HT-29 (cell line): Measurements from ENCODE around the gene SLIT3. TPM values are rescaled to one million over a fixed set of nuclear protein-coding genes. Genes with fewer than 3 reads are reported as not detected.

ENCODE experiments used
- DNase-seq: peaks from one replicate; pipeline ENCODE4 v3.0.0-alpha.2; 2015; ENCODE audit warnings: low spot score
- total RNA-seq: library from RNA; depleted of rRNA; stranded (reverse); fragments of >200 nt; shearing (Covaris generic); gene quantifications from 2 replicates; pipeline ENCODE4 v1.2.3, GENCODE V29; 2014

The SLIT3 gene
- total RNA-seq, 1 experiment from 2014 or later: not detected

GRCh38 chr5:168710706-168711105 lies 590.2 kb downstream of the SLIT3 start:
- DNase-seq: no peak

DNA sequence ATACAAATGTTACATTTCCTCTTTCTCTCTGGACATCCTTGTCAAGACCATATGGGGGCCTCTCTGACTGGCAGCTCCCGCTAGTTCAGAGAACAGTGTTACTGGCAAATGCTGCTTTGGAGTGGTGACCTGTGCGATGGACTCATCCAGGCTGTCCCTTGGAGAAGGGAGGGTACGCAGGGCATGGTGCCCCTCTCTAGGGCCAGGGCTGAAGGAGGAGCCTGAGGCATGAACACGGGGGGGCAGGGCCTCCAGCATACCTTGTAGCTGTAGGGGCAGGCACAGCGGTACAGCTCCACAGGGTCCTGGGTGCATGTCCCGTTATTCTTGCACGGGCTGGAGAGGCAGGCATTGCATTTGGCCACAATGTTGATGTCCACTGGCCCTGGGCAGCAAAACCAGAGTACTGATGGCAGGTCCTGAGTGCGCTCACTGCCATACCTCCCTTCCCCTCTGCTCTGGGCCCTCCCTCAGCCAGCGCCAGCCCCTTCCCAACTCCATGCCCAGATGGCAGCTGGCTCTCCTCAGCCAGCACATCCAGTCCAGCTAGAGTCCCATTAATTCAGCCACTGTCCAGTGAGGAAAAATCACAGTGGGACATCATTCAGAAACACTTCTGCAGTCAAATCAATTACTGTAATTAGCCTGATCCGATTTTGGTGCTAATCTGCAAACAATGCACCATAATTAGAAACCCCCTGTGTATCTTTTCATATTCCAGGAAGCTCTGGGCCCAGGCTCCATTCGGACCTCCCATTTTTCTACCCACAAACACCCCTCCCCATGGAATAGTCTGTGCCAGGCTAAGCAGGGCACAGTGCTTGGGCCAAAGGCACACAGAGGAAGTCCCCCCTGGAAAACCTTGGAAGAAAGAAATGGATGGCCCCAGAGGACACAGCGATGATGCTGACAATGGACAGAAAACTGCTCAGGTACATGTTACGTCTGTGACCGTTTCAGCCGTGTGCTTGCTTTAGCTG lies 592.9 kb downstream of the SLIT3 start:
- no peak for DNase-seq

- peak; percentile 55 for DNase-seq
Measured at GRCh38 chr5:168706655-168707069, 594.3 kb downstream of the SLIT3 start.

- no peak for DNase-seq
Measured at GRCh38 chr5:168705321-168705720, 595.6 kb downstream of the SLIT3 start.

GRCh38 chr5:168702511-168702910 lies 598.4 kb downstream of the SLIT3 start:
- DNase-seq: no peak

GRCh38 chr5:168701641-168702040 lies 599.3 kb downstream of the SLIT3 start:
- DNase-seq: no peak

- DNase-seq: no peak
Measured at GRCh38 chr5:168699002-168699401, 601.9 kb downstream of the SLIT3 start.

DNA sequence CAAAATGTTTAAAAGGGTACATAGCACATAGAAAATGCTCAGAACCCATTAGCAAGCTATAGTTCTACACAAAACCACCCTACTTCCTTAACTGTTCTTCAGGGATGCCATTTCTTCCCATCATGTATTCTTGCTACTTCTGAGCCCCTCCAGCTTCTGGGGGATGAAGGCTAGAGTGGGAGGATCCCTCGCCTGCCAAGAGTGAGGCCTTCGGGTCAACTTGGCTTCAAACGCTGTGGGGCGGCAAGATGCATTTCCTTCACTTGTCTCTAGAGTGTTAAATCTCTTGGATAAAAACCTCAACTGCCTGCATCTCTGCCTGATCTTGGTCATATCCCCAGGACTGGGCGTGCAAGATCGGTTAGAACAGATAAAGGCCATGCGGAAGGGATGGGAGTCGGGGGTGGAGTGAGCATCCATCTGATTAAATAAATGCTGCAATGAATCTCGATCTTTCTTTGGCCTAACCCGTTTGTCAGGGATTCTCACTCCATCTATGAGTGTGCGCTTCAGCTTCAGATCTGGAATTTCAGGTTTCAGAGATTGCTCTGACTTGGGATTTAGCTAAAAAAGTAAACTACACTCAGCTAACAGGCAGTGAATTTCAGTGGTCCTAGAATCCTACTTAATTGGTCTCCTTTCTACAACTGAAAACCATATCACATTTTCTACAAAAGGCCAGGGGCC lies 603.8 kb downstream of the SLIT3 start:
- no peak for DNase-seq

DNA sequence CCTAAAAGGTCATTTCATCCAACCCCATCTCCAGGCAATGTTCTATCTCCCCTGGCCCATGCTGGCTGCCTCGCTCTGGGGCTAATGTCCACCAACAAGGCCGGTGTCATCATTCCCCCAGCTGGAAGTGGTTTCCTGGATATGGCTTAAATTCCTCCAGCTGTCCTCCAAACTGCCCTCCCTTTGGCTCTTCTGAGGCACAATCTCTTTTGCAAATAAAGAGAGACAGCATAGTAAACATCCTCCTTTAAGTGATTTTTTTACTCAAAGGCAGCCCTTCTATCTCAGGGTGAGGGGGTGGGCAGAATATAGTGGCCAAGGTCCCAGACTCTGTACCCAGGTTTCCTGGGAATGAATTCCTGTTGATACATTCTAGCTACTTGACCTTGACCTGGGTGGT lies 604.3 kb downstream of the SLIT3 start:
- DNase-seq: no peak

GRCh38 chr5:168695301-168695835 lies 605.6 kb downstream of the SLIT3 start:
- no peak for DNase-seq

DNA sequence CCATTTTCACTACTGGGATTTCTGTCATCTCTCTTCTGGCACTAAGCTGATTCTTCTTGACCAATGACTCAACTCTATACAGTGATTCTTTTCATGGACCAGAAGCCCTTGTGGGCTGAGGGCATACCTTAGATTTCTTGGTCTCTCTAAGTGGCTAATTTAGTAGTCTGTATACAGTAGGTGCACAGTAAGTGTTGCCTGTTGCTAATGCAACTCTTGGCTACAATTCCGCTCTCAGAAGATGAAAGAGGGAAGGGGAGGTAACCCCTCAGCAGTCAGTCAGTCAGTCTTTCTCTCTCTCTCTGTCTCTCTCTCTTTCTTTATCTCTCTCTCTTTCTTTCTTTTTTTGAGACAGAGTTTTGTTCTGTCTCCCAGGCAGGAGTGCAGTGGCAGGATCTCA lies 606.6 kb downstream of the SLIT3 start:
- DNase-seq: no peak

- no peak for DNase-seq
Measured at GRCh38 chr5:168693883-168694282, 607.1 kb downstream of the SLIT3 start.

DNA sequence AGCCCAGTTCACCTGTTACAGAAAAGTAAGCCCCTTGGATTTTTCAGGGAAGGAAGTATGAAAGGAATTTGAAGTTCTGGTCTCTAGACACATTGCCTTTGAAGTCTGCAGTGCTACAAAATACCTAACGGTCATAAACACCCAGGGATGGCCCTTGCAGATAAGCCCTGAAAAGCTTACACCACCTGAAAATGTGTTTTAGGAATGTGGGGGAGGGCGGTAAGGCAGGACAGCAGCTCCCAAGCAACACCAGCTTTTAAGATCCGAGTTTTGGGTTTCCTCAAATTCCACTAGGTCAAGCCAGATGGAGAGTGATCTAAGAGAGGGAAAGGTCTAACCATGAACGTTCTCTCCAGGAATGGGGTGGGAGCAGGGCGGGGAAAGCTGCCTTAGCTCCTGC lies 607.6 kb downstream of the SLIT3 start:
- DNase-seq: peak; percentile 25

- no peak for DNase-seq
Measured at GRCh38 chr5:168691891-168692290, 609.0 kb downstream of the SLIT3 start.

- no peak for DNase-seq
Measured at GRCh38 chr5:168689260-168689659, 611.7 kb downstream of the SLIT3 start.

GRCh38 chr5:168686837-168687236 lies 614.1 kb downstream of the SLIT3 start:
- DNase-seq: no peak

DNA sequence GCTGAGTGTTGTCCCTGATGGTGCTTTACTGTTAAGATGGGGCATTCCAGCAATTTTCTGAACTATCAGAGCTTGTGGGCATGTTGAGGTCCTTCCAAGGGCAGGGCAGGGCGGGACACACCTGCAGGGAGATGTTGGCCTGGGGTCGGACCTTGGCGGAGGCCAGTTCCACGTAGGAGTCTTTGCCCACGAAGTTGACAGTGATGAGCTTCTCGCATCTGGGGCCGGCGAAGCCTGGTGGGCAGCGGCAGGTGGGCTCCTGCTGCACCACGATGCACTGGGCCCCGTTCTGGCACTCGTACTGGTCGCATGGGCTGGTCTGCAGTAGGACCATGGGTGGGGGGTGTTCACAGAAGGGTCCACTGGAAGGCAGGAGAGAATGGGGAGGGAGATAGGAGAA lies 615.4 kb downstream of the SLIT3 start:
- DNase-seq: no peak

DNA sequence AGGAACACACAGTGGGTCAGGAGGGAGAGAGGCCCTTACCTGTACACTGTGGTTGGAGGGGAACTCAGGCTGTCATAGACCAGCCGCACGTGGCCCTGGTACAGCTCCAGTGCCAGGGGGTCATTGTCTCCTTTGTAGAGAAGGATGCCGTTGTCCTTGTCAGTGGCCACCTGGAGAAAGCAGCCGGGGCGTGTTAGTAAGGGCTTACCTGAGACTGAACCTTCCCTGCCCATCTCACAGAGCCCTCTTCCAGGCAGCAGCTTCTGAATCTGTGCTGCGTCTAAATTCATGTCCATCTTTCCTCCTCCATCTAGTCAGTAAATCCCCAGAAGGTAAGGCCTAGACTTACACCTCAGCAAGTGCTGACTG lies 617.0 kb downstream of the SLIT3 start:
- DNase-seq: no peak

GRCh38 chr5:168683247-168683926 lies 617.6 kb downstream of the SLIT3 start:
- no peak for DNase-seq

DNA sequence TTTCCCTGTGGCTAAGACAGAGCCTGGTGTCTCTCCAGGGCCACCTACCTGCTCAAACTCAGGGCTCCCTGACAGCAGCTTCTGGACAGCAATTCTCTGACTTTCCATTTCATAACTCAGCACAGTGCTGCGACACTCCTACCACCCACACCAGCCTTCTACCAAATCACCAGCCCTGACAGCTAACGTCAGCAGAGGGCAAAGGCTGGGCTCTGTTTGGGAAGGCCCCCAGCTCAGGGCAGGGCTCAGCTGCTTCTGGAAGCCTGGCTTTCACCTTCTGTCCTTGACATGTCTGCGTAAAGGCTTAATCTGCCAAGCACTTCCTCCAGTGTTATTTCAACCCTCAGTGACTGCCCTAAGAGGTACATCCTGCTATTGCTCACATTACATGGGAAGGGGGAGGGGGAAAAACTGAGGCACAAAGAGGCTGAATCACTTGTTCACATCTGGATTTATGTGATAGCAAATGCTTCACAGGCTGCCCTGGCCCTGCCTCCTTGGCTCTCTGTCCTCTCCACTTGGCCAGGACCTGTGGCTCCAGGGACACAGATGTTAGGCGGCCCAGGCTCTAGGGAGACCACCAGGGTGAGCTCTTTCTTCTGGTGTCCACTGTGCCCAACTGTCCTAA lies 619.3 kb downstream of the SLIT3 start:
- DNase-seq: no peak

DNA sequence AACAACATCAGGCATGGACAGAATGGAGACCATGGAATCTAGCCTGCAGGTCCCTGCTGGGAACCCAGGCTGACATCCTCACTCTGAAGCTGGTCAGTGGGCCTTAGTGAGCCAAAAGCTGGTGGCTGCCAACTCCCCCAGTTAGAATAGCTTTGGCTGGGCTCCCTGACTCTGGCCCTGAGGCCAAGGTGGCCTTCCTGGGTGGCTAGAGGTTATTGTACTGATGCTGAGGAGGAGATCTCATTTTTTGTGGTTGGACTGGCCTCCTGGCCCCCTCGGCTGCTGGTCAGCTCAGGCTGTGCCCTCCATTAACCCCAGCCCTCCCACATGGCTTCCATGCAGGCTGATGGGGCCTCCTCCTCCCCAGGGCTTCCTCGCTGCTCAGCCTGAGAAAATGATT lies 620.5 kb downstream of the SLIT3 start:
- DNase-seq: no peak

DNA sequence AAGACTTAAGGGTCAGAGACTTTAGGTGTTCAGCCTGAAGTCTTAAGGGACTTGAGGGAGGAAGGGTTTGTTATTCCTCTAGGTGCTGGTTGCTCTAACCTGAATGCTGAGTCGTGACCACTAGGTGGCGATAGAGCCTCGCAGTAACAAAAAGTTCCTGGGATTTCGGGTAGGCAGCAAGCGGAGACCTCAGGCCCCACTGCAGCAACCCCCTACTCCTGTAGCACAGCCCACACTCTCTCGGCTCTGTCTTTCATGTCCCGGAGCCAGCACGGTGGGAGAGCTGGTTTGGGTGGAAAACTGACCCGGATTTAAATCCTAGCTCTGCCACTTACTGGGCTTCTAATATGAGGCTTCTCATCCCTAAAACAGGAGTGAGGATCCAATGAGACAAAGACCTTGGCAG lies 621.4 kb downstream of the SLIT3 start:
- DNase-seq: peak; percentile 90
